Measurements from ENCODE around the gene PRKCQ. TPM values are rescaled to one million over a fixed set of nuclear protein-coding genes. Genes with fewer than 3 reads are reported as not detected.

The PRKCQ gene
- total RNA-seq, 1 experiment from 2014 or later, result 4.0 TPM

DNA sequence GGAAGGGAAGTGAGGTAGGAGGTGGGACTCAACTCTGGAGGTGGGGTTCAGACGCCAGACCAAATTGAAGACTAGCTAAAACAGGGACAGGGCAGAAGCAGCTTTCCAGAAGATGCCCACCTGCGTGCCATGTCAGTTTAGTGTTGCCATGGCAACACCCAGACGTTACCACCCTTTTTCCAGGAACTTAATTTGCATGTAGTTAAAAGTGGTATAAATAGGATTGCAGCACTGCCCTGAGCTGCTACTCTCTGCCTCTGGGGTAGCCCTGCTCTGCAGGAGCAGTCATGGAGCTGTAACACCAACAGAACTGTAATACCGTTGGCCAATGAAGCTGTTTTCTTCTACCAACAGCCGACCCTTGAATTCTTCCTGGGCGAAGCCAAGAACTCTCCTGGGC lies 93.8 kb downstream of the PRKCQ start:
- Histone ChIP-seq H3K9me2 (ENCODE audit: insufficient read depth) (no peaks in the 10 kb centered on the region), H3K79me2 (ENCODE audit: low read depth) (no peaks in the 10 kb centered on the region), H3K9me3 (ENCODE audit: insufficient read depth, low read depth) (no peaks in the 10 kb centered on the region), H4K20me1 (ENCODE audit: insufficient read depth) (no peaks in the 10 kb centered on the region), H3K4me3 (no peak overlapping the region), H3K36me3 (ENCODE audit: low read depth) (no peaks in the 10 kb centered on the region), H3K27ac (no peak overlapping the region), H2AFZ (no peak overlapping the region), H3K27me3 (ENCODE audit: insufficient read depth, low read depth) (no peaks in the 10 kb centered on the region), H3K4me2 (no peak overlapping the region), H3F3A (ENCODE audit: insufficient read depth, low read depth) (no peaks in the 10 kb centered on the region), H3K4me1 (replicated peaks; ENCODE audit: insufficient read depth) (no peaks in the 10 kb centered on the region)
- intact Hi-C loops (cut with micrococcal nuclease; ENCODE audit: unreplicated experiment), result no loop called here
- CTCF ChIA-PET, result no interaction called here
- BruUV-seq (replicated peaks), result no TSS peak
- no peak for DNase-seq
- POLR2A ChIA-PET (ENCODE audit: unreplicated experiment), result no interaction called here
- TF ChIP-seq EZH2 (IDR thresholded peaks at IDR 0.05; ENCODE audit: low read depth), result no peak
- TF ChIP-seq, protein P1, sequence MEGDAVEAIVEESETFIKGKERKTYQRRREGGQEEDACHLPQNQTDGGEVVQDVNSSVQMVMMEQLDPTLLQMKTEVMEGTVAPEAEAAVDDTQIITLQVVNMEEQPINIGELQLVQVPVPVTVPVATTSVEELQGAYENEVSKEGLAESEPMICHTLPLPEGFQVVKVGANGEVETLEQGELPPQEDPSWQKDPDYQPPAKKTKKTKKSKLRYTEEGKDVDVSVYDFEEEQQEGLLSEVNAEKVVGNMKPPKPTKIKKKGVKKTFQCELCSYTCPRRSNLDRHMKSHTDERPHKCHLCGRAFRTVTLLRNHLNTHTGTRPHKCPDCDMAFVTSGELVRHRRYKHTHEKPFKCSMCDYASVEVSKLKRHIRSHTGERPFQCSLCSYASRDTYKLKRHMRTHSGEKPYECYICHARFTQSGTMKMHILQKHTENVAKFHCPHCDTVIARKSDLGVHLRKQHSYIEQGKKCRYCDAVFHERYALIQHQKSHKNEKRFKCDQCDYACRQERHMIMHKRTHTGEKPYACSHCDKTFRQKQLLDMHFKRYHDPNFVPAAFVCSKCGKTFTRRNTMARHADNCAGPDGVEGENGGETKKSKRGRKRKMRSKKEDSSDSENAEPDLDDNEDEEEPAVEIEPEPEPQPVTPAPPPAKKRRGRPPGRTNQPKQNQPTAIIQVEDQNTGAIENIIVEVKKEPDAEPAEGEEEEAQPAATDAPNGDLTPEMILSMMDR (conservative IDR thresholded peaks at IDR 0.05), result no peak

GRCh38 chr10:6482737-6483357 lies 97.2 kb downstream of the PRKCQ start:
- H3K4me2 ChIP-seq, result no peak overlapping the region
- no TSS peak for BruUV-seq (replicated peaks)
- no peaks in the 10 kb centered on the region for H3K9me2 ChIP-seq (ENCODE audit: insufficient read depth)
- H3F3A ChIP-seq (ENCODE audit: insufficient read depth, low read depth), result no peaks in the 10 kb centered on the region
- no peaks in the 10 kb centered on the region for H3K27me3 ChIP-seq (ENCODE audit: insufficient read depth, low read depth)
- ChIA-PET POLR2A (ENCODE audit: unreplicated experiment) (no interaction called here), CTCF (no interaction called here)
- H3K27ac ChIP-seq, result no peak overlapping the region
- no peak for TF ChIP-seq EZH2 (IDR thresholded peaks at IDR 0.05; ENCODE audit: low read depth)
- TF ChIP-seq, protein P1 (conservative IDR thresholded peaks at IDR 0.05), result no peak
- H3K36me3 ChIP-seq (ENCODE audit: low read depth), result no peaks in the 10 kb centered on the region
- no peak for DNase-seq
- no peaks in the 10 kb centered on the region for H3K4me1 ChIP-seq (replicated peaks; ENCODE audit: insufficient read depth)
- H3K4me3 ChIP-seq, result no peak overlapping the region
- H2AFZ ChIP-seq, result no peak overlapping the region
- H4K20me1 ChIP-seq (ENCODE audit: insufficient read depth), result no peaks in the 10 kb centered on the region
- no peaks in the 10 kb centered on the region for H3K79me2 ChIP-seq (ENCODE audit: low read depth)
- H3K9me3 ChIP-seq (ENCODE audit: insufficient read depth, low read depth), result no peaks in the 10 kb centered on the region
- intact Hi-C loops (cut with micrococcal nuclease; ENCODE audit: unreplicated experiment), result no loop called here

GRCh38 chr10:6478722-6479121 lies 101.4 kb downstream of the PRKCQ start:
- H4K20me1 ChIP-seq (ENCODE audit: insufficient read depth), result no peaks in the 10 kb centered on the region
- TF ChIP-seq EZH2 (IDR thresholded peaks at IDR 0.05; ENCODE audit: low read depth), result no peak
- TF ChIP-seq, protein P1 (conservative IDR thresholded peaks at IDR 0.05), result no peak
- H3K4me2 ChIP-seq, result no peak overlapping the region
- POLR2A ChIA-PET (ENCODE audit: unreplicated experiment), result no interaction called here
- no peak overlapping the region for H3K4me3 ChIP-seq
- H3K27me3 ChIP-seq (ENCODE audit: insufficient read depth, low read depth), result no peaks in the 10 kb centered on the region
- H2AFZ ChIP-seq, result no peak overlapping the region
- BruUV-seq (replicated peaks), result no TSS peak
- intact Hi-C loops (cut with micrococcal nuclease; ENCODE audit: unreplicated experiment), result no loop called here
- no peaks in the 10 kb centered on the region for H3K36me3 ChIP-seq (ENCODE audit: low read depth)
- no peaks in the 10 kb centered on the region for H3F3A ChIP-seq (ENCODE audit: insufficient read depth, low read depth)
- H3K4me1 ChIP-seq (replicated peaks; ENCODE audit: insufficient read depth), result 0 out of 2 replicates have a peak, but pooled peaks cover 4% of the 10 kb centered on the region
- no peak for DNase-seq
- no peaks in the 10 kb centered on the region for H3K9me3 ChIP-seq (ENCODE audit: insufficient read depth, low read depth)
- H3K79me2 ChIP-seq (ENCODE audit: low read depth), result no peaks in the 10 kb centered on the region
- H3K9me2 ChIP-seq (ENCODE audit: insufficient read depth), result no peaks in the 10 kb centered on the region
- CTCF ChIA-PET, result no interaction called here
- no peak overlapping the region for H3K27ac ChIP-seq
